ENCODE data around the gene CDKN2B-AS1.

DNA sequence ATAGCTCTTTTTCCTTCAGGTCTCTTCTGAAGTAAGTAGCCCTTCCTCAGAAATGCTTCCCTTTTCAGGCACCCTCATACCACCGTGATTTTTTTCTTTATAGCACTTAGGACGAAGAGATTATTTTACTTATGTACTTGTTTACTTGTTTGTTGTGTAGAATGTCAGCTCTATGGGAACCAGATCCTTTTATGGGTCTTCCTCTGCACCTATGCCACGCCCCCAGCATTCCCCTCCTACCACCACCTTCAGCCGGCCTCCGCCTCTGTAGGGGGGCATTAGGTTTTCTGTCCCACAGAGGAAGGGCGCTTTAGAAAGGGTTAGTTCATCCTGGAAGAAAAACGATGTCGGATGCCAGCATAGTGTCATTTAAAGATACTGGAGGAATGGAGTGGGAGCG lies 1.8 kb downstream of the CDKN2B-AS1 start:
- TF ChIP-seq ZBTB49 (tag by site-specific recombination; IDR thresholded peaks at IDR 0.05; ENCODE audit: low read depth) (no peak), ZNF843 (tag by site-specific recombination; IDR thresholded peaks at IDR 0.05) (no peak), SP7 (tag by site-specific recombination; IDR thresholded peaks at IDR 0.05) (no peak), ZNF248 (tag by site-specific recombination; IDR thresholded peaks at IDR 0.05) (no peak), ZNF501 (tag by site-specific recombination; IDR thresholded peaks at IDR 0.05) (no peak), ZXDB (tag by site-specific recombination; IDR thresholded peaks at IDR 0.05) (no peak; the same call in 1 of the 2 replicates), CTCF (tag by site-specific recombination; IDR thresholded peaks at IDR 0.05) (no peak), ZNF24 (tag by site-specific recombination; IDR thresholded peaks at IDR 0.05) (no peak), ZNF239 (tag by site-specific recombination; IDR thresholded peaks at IDR 0.05) (no peak), ZNF792 (tag by site-specific recombination; IDR thresholded peaks at IDR 0.05) (no peak)
